Fibroblast of skin of back (primary cell): ENCODE measurements around the gene SMC2.

Experiments
- DNase-seq: peaks from one replicate; pipeline ENCODE4 v3.0.0-alpha.2; 2013

SMC2 gene

GRCh38 chr9:104107799-104108198 is 13.7 kb downstream of the SMC2 start:
- DNase-seq = no peak

GRCh38 chr9:104108315-104108714 is 14.2 kb downstream of the SMC2 start:
- DNase-seq = no peak

- DNase-seq = no peak
These were observed 16.4 kb downstream of the SMC2 start for GRCh38 chr9:104110509-104110908.

- no peak for DNase-seq
These were observed 24.8 kb downstream of the SMC2 start for GRCh38 chr9:104118916-104119315.

- DNase-seq = no peak
These were observed 26.9 kb downstream of the SMC2 start for GRCh38 chr9:104121022-104121421.

- no peak for DNase-seq
These were observed 44.2 kb downstream of the SMC2 start for GRCh38 chr9:104138243-104138868.

GRCh38 chr9:104142799-104143549 is 48.9 kb downstream of the SMC2 start:
- DNase-seq = no peak

- DNase-seq = no peak
These were observed 49.4 kb downstream of the SMC2 start for GRCh38 chr9:104143550-104143910.

- no peak for DNase-seq
These were observed 50.2 kb downstream of the SMC2 start for GRCh38 chr9:104144336-104144735.

GRCh38 chr9:104173067-104173466 is 79.0 kb downstream of the SMC2 start:
- no peak for DNase-seq

- peak; percentile 11 for DNase-seq
These were observed 83.0 kb downstream of the SMC2 start for GRCh38 chr9:104177003-104177611.

- no peak for DNase-seq
These were observed 83.6 kb downstream of the SMC2 start for GRCh38 chr9:104177676-104178075.
